Osteocyte (in vitro differentiated cells): ENCODE results near the gene RIMS4. TPM values are rescaled to one million over a fixed set of nuclear protein-coding genes. Genes with fewer than 3 reads are reported as not detected.

Experiments used
- DNase-seq: peaks from one replicate; pipeline ENCODE4 v3.0.0; 2021; ENCODE audit warnings: mixed read lengths; ENCODE audit not compliant: unreplicated experiment; ENCODE audit errors: extremely low spot score
- H3K27ac Mint-ChIP-seq: one replicate; pipeline ENCODE4 v1.8.0; 2021; ENCODE audit warnings: mild to moderate bottlenecking, mixed read lengths; ENCODE audit not compliant: unreplicated experiment
- H3K27me3 Mint-ChIP-seq: one replicate; pipeline ENCODE4 v1.8.0; 2021; ENCODE audit warnings: mixed read lengths; ENCODE audit not compliant: unreplicated experiment
- H3K36me3 Mint-ChIP-seq: one replicate; pipeline ENCODE4 v1.8.0; 2021; ENCODE audit warnings: mixed read lengths; ENCODE audit not compliant: unreplicated experiment
- H3K4me1 Mint-ChIP-seq: one replicate; pipeline ENCODE4 v1.8.0; 2021; ENCODE audit warnings: mixed read lengths; ENCODE audit not compliant: unreplicated experiment
- H3K4me3 Mint-ChIP-seq: one replicate; pipeline ENCODE4 v1.8.0; 2021; ENCODE audit warnings: mild to moderate bottlenecking, moderate library complexity, mixed read lengths; ENCODE audit not compliant: unreplicated experiment
- H3K9me3 Mint-ChIP-seq: one replicate; pipeline ENCODE4 v1.8.0; 2021; ENCODE audit warnings: mixed read lengths; ENCODE audit not compliant: unreplicated experiment
- total RNA-seq: library from RNA; stranded (reverse); gene quantifications from 2 replicates; pipeline ENCODE4 v1.2.1, GENCODE V29; 2021
- TF ChIP-seq, protein P1 (sequence below): fragments of 200-600 bp; sonication (generic); IDR thresholded peaks from 2 replicates; pipeline ENCODE4 v1.5.0; 2021; ENCODE audit warnings: antibody characterized with exemption, mild to moderate bottlenecking, moderate library complexity

The RIMS4 gene
- total RNA-seq, 1 donor from 2014 or later, result 0.75 TPM

- Mint-ChIP-seq H3K27ac (no peak overlapping the region), H3K27me3 (peaks cover 54% of the 10 kb centered on the region)
- TF ChIP-seq, protein P1, sequence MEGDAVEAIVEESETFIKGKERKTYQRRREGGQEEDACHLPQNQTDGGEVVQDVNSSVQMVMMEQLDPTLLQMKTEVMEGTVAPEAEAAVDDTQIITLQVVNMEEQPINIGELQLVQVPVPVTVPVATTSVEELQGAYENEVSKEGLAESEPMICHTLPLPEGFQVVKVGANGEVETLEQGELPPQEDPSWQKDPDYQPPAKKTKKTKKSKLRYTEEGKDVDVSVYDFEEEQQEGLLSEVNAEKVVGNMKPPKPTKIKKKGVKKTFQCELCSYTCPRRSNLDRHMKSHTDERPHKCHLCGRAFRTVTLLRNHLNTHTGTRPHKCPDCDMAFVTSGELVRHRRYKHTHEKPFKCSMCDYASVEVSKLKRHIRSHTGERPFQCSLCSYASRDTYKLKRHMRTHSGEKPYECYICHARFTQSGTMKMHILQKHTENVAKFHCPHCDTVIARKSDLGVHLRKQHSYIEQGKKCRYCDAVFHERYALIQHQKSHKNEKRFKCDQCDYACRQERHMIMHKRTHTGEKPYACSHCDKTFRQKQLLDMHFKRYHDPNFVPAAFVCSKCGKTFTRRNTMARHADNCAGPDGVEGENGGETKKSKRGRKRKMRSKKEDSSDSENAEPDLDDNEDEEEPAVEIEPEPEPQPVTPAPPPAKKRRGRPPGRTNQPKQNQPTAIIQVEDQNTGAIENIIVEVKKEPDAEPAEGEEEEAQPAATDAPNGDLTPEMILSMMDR, result no peak
These were observed 22.4 kb upstream of the RIMS4 start for GRCh38 chr20:44832724-44833123.

GRCh38 chr20:44830995-44831394, 20.6 kb upstream of the RIMS4 start:
- H3K4me3 Mint-ChIP-seq, result no peak overlapping the region
- TF ChIP-seq, protein P1, result no peak
- no peaks in the 10 kb centered on the region for H3K36me3 Mint-ChIP-seq
- no peak overlapping the region for H3K27ac Mint-ChIP-seq
- no peak for DNase-seq
- H3K27me3 Mint-ChIP-seq, result peaks cover 69% of the 10 kb centered on the region
- H3K9me3 Mint-ChIP-seq, result peaks cover 6% of the 10 kb centered on the region
- H3K4me1 Mint-ChIP-seq, result no peaks in the 10 kb centered on the region

More at GRCh38 chr20:44832724-44833123, 22.4 kb upstream of the RIMS4 start:
- H3K4me1 Mint-ChIP-seq, result no peaks in the 10 kb centered on the region
- no peak overlapping the region for H3K4me3 Mint-ChIP-seq
- H3K36me3 Mint-ChIP-seq, result no peaks in the 10 kb centered on the region
- no peak for DNase-seq
- H3K9me3 Mint-ChIP-seq, result peaks cover 6% of the 10 kb centered on the region

GRCh38 chr20:44830523-44830922, 20.2 kb upstream of the RIMS4 start:
- DNase-seq, result no peak
- H3K27ac Mint-ChIP-seq, result no peak overlapping the region
- H3K4me3 Mint-ChIP-seq, result no peak overlapping the region
- peaks cover 69% of the 10 kb centered on the region for H3K27me3 Mint-ChIP-seq
- no peaks in the 10 kb centered on the region for H3K4me1 Mint-ChIP-seq
- H3K36me3 Mint-ChIP-seq, result no peaks in the 10 kb centered on the region
- peaks cover 6% of the 10 kb centered on the region for H3K9me3 Mint-ChIP-seq
- TF ChIP-seq, protein P1, result no peak

GRCh38 chr20:44829688-44830087, 19.3 kb upstream of the RIMS4 start:
- Mint-ChIP-seq H3K4me3 (no peak overlapping the region), H3K4me1 (no peaks in the 10 kb centered on the region), H3K9me3 (peaks cover 6% of the 10 kb centered on the region), H3K27ac (no peak overlapping the region), H3K27me3 (peaks cover 63% of the 10 kb centered on the region), H3K36me3 (no peaks in the 10 kb centered on the region)
- TF ChIP-seq, protein P1, result no peak
- DNase-seq, result peak; percentile 1

DNA sequence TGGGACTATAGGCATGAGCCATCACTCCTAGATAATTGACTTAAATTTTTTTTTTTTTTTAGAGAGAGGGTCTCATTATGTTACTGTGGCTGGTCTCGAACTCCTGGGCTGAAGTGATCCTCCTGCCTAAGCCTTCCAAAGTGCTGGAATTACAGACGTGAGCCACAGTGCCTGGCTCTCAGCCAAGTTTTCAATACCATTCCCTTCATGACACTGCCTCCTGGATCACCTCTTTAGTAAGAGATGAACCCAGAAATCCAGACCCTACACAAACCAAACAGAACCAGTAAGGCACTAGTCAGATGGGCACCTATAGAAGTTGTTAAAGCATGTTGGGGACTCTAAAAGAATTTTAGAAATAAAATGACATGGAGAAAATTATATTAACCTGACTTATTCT, 18.3 kb upstream of the RIMS4 start:
- DNase-seq, result peak; percentile 27
- Mint-ChIP-seq H3K27ac (no peak overlapping the region), H3K27me3 (peaks cover 57% of the 10 kb centered on the region), H3K9me3 (peaks cover 6% of the 10 kb centered on the region), H3K36me3 (no peaks in the 10 kb centered on the region), H3K4me3 (no peak overlapping the region), H3K4me1 (no peaks in the 10 kb centered on the region)
- TF ChIP-seq, protein P1, result no peak
